HG03060 (cell line): Measurements from ENCODE around the gene TDRD9.

Experiments used
- ATAC-seq: cut with Tn5 transposase; IDR thresholded peaks from one replicate; pipeline ENCODE4 v1.9.1; 2021; ENCODE audit warnings: low read depth, moderate number of reproducible peaks; ENCODE audit not compliant: unreplicated experiment

The TDRD9 gene

DNA sequence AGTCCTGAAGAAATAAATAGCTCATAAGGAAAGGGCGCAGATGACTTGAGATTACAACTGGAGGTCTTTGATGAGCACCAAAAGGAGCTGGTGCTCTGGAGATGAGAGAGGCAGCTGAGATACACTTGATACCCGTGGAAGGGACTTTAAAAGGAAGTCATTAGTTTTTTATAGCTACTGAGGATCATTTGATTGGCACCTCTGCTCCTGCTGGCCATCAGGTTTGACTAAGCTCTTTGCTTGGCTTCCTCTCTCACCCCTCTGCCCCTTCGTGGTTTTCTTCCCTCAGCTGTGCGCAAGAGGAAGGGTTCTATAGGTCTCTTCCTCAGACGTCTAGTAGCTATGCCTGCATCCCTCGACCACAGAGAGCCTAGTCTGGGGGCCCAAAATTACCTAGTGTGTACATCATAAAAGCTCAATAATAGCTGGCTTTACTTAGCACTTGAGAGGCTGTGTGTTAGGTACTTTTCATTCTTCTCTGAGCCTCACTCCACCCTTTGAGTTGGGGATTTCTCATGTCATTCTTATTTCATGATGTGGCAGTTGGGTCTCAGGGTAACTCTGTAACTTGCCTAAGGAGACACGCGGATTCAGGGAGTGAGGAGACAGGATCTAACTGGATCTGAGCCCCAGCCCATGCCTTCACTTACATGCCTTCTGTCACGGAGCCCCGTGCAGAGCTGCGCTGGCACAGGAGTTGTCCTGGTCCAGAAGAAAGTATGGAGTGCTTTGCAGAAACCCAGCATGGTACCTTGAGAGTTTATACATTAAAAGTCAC is 88.8 kb downstream of the TDRD9 start:
- no peak for ATAC-seq

DNA sequence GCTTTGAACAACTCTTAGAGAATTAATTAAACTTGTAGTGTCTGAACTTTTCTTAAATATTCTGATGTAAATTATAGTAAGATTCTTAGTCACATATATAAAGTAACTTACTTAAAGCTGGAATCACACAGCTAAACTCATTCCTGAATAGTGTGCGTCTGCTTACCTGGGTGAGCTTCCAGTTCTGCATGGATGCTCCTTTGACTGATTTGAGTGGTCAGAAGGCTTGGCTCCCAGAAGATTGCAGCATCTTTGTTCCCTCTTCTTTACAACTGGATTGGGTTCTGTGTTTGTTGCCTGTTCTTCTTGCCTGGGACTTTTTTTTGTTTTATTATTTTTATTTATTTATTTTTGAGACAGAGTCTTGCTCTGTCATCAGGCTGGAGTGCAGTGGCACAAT is 90.8 kb downstream of the TDRD9 start:
- ATAC-seq, result no peak

DNA sequence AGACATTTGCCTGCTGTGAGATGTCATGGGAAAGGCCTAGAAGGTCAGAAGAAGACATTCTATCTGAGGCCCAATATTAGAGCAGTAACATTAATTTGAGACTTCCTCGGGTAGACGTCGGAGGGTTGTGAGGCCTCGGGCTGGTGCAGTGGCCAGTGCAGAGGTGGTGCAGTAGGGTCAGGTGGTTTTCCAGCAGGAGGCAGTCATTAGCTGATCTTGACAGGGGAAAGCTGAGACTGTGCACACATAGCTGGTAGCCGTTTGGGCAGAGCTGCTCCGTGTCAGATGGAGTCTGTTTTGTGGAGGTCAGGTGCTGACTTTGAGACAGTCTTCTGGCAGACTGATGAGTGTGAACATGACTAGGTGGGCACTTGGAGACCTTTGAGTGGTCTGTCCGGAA is 91.5 kb downstream of the TDRD9 start:
- no peak for ATAC-seq

DNA sequence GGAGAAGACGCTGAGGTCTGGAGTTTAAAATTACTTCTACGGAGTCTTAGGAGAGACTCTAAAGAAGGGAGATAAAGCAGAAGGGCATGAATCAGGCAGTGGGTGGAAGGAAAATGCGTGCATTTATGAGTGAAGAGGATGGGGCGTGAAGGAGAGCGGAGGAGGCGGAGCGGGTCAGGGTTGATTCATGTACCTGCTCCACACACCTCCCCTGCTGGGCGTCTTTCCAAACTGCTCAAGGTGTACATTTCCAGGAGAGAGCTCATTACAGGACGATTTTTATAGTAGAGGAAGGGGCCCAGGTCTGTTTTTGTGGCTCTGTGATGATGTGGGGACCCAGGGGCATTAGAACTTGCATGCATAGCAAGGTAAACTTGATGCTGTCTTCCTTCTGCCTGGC is 92.2 kb downstream of the TDRD9 start:
- ATAC-seq, result no peak

DNA sequence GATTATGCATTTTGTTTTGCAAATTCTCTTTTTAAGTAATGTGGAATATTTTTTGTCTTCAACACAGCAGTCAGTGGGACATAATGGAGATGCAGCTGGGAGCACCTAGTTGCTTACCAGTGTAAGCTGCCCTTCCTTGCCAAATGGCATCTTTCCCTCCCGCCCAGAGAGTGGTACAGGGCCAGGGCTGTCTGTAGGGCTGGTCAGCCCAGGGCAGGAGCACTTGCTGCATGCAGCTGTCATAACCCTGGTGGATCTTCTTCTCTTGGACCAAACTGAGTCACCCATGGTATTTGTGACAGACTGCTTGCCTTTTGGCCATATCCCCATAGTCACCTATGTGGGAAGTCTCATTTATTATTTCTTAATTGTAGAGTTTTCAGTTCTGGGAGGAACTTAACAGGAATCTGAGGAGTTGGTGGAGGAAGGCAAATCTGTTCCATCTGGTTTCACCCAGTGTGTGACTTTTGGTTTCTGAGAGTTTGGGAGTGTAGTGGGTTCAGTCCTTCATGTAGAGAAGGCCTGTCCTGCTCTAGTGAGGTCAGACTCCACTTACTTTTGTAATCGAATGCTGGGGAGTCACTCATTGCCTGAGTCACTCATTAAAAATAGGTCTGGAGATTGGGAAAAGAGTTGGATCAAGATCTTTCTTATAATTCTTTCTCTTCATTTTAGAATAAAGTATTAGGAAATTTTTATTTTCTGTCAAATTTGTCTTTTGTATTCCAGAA is 95.2 kb downstream of the TDRD9 start:
- ATAC-seq, result no peak

DNA sequence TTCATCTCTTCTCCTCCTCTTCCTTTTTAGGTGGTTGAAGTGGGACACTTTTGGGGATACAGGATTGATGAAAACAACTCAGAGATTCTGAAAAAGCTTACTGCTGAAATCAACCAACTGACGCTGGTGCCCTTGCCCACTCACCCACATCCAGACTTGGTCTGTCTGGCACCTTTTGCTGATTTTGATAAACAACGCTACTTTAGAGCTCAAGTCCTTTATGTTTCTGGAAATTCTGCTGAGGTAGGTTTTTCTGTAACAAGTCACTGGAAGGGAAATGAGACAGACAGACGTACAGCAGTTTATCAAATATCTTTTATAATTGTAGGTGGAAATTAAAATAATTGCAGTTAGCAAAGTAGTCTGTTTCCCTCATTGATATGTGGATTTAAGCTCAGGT is 97.3 kb downstream of the TDRD9 start:
- ATAC-seq, result no peak

DNA sequence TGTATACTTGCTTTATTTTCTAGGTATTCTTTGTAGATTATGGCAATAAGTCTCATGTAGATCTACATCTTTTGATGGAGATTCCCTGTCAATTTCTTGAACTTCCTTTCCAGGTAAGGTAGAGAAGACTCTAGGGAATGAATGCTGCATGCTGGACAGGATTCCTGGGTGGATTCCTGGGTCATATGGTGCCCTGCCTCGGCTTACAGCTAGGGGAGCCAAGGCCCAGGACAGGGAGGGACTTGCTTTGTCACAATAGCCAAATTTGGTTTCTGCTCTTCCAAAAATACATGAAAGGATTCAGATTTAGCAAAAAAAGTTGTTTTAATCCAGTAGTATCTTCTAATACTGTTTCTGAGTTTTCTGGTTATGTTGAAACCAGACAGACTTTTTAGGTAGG is 97.8 kb downstream of the TDRD9 start:
- ATAC-seq, result no peak

DNA sequence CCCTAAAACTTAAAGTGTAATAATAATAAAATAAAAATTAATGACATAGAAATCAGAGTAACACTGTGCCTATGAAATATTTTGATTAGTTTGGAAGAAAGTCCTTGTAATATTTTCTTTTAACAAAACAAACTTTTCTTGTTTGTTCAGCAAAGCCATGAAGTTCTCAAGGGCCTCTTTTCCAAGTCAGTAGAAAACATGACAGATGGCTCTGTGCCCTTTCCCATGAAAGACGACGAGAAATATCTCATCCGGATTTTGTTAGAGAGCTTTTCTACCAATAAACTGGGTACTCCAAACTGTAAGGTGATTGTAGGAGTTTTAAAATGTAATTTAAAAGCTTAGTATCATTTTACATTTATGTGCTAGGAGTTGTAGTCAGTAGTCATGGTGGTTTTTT is 102.7 kb downstream of the TDRD9 start:
- no peak for ATAC-seq

DNA sequence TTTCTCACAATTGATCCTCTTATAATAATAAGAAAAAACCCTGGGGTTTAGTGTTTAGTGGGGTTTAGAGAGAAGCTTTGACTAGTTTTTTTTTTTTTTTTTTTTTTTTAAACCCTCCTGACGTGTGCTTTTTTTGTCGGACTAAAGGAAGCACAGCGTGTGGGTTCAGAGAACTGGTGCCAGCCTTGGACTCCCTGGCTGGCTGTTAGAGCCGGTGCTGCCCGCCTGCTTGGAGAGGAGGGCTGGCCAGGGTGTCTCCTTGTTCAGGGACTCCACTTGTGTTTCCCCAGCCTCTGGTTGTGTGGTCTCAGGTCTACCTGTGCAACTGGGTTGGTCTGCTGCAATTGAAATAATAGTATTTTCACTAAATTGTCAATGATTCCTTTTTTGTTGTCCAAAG is 103.1 kb downstream of the TDRD9 start:
- ATAC-seq, result no peak

DNA sequence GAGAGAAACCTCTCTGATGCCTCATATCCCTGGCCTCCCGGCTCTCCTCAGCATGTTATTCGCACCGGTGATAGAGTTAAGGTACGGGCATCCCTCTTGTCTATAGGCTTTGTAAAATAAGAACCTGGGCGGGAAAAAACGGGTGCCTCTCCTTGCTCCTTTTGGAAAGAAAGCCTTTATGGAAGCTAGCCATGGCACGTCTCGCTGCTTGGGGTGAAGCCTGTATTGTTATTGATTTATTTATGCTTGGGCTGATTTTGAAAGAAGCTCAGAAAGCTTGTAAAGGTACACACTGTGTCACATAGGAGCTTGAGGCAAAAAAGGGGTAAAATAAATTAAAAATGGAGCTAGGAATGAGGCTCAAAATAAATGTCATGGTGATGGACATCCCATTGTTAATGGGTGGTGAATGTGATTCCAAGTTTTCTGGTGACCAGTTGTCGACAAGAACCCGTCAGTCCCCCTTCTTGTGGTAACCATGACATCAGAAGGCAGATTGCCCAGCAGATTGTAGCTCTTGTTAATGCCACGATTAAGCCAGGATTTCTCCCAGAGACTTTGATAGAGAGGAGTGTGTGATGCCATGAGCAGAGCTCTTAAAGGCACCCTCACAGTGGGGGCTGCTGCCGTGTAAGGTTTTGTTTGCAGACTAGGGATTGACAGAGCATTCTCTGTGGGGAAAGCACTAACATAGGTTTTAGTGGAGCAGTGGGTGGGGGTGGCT is 106.9 kb downstream of the TDRD9 start:
- no peak for ATAC-seq

DNA sequence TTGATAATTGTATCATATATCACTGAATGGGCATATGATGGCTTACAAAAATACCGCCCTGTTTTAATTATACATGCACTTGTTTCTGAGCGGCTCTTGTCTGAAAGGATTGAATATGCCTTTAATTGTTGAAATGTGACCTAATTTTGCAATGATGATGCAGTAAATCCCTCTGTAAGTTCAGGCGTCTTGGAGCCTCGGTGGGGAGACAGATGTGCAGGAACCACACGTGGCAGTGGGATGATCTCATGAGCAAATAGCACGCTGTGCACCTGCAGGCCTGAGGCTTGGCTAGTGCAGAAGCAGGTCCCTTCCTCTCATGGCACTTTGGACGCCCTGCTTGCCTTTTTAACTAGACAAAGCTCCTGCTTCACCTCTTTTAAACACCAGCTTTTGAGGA is 108.0 kb downstream of the TDRD9 start:
- no peak for ATAC-seq

DNA sequence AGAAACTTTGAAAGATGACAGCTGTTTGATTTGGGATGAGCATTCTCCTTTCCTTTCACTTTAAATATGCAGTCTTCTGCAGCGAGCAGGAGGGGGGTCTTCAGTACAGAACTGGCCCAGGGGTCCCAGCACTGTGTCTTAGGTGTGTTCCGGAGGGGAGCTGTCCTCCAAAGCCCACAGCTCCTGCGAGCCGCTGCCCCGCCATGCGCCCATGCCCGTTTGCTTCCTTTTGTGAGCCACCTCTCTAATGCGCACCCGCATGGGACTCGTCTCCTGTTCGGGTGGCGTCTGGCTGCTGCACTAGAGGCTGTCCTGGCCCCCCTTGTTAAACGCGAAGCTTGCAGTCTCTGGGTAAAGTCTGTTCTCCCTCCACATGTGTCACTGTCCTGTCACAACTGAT is 108.8 kb downstream of the TDRD9 start:
- no peak for ATAC-seq

DNA sequence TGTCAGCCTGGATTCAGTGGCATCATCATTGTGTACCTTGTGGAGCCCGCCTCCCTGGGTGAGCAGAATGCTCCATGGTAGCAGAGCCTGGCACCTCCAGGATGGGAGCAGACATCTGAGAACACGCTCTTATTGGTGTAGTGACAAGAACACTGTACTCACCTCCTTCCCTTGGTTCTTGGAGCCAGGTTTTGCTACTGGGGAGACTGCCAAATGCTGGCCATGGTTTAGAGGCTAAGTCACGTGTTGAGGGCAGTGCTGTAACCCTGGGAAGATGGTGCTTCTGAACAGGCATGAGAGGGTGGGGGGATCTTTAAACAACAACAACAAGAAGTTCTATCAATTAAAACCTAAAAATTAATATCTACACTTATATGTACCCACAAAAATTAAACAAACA is 109.6 kb downstream of the TDRD9 start:
- no peak for ATAC-seq

DNA sequence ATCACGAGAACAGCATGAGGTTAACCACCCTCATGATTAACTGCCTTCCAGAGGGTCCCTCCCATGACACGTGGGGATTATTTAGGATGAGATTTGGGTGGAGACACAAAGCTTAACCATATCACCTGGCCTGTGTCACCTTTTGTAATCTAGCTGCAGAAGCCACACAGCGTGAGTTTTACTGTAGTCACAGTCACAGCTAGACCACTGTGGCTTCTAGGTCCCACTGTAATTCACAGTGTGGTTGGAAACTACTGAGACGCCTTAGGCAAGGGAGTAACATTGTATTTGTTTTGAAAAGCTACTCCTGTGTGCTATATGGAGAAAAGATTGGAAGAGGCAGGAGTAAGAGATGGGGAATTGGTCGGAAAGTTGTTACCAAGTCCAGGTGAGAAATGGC is 111.0 kb downstream of the TDRD9 start:
- no peak for ATAC-seq

DNA sequence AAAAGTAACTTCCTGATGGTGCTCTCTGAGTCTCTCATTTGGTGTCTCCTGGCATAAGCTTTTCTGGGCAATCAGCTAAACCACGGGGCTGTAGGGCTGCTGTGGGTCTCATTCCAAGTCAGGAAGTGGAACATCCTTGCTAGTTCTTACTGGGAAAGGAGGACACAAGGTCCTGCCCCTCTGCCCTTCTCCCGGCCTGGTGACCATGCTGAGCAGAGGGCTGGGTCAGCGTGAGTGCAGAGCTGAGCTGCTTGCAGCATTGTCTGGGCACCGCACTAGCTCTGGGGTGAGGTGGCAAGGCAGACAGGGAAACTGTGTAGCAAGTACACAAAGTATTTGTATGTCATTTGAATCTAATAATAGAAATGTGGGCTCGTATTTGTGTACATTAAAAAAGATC is 112.3 kb downstream of the TDRD9 start:
- ATAC-seq, result no peak

DNA sequence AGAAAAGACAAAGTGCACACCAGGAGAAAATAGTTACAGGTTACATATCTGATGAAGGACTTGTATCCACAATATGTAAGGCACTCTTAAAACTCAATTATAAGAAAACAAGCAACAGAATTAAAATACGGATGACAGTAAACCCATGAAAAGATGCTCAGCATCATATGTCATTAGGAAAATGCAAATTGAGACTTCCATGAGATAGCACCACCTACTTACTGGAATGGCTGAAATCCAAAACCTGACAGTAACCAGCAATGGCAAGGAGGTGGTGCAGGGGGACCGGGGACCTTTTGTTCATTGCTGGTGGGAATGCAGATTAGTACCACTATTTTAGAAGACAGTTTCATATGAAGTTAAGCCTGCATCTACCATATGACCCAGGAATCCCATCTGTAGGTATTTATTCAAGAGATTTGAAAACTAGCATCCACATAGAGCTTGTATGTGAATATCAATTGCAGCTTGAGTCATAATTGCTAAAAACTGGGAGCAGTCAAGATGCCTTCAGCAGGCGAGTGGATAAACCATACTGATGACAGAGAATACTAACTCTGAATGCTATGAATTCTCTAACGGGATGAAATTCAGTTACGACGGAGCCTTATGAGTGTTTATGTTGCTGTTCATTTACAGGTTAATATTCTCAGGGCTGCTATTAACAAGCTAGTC is 113.3 kb downstream of the TDRD9 start:
- ATAC-seq, result no peak

DNA sequence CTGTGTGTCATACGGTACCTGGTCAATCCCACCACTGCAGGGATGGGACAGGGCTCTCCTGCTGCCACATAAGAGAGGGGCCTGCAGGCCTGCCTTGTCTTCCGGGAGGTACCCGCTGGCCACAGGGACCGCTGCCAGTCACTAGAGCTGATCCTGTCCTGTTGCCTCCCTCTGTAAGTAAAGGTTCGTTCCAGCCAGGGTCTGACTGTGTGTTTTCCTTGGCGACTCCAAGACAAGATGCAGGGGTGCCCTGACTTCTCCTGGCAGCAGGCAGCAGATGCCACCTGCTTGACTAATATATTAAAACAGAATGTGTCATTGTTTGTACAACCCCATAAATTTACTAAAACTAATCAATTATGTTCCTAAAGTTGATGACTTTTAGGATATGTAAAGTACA is 115.8 kb downstream of the TDRD9 start:
- ATAC-seq, result no peak

DNA sequence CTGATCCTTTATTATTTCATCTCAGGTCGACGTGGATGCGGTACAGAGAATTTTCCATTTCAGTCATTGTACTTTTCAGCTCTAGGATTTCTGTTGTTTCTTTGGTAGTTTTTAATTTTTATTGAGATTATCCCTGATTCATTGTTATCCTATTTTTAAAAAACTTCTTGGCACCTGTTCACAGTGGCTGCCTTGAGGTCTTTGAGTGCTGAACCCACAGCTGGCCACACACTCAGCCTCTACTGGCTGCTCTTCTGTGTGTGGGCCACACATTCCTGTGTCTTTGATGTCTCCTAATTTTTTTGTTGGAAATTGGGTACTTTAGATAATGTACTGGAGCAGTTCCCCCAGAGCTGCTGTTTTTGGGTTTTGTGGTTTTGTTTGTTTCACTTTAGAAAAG is 119.5 kb downstream of the TDRD9 start:
- ATAC-seq, result no peak

DNA sequence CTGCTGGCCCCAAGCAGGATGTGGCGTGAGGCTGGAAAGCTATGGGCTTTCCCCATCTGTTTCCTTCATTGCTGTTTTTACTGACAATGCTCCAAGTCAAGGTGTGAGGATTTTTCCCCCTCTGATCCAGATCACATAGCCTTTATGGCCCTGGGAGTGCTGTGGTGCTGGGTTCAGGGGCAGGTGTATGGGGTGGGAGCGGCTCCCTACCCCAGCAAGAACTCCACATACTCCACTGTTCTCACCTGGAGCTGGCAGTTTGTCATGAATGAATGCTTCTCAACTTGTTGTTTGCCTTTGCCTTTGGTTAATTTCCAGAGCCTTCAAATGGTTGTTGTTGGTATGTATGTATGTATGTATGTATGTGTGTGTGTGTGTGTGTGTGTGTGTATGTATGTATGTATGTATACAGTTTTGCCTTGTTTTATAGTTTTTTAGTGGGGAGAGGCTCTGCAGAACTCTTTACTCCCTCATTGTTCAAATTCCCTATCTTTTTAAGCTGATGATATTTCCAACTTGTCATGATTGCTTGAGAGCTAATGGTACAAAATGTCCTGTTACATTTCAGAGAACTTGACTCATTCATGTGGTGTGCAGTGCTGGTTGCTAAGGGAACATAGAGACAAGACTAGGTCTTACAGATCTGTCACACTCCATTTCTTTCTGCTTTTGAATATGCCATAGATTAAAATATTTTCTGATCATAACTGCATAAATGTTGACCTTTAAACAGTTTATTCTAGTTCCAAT is 120.7 kb downstream of the TDRD9 start:
- no peak for ATAC-seq

DNA sequence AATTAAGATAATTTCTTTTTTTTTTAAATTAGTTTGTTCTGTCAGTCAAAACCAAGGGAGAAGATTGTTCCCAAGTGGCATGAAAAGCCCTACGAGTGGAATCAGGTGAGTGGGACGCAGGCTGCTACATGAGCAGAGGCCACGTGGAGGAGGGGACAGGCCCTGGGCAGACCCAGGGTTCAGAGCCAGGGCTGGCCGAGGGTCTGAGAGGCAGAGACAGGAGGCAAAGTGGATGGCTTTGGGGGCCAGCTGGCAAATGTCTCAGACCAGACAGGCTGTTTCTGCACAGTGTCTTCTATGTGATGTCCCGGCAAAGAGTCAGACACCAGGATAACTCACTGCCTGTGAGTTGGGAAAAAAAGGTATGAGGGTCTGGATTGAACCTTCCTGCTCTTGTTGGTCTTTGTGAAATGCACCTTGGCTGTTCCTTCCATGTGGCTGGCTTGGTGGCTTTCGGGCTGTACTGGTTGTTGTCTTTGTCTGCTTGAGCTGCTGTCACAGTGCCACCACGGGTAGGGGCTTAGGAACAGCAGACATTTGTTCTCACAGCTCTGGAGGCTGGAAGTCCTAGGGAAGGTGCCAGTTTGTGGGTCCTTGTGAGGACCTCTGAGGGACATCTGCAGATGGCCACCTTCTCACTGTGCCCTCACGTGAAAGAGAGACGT is 121.5 kb downstream of the TDRD9 start:
- no peak for ATAC-seq
